Stimulated activated naive CD8-positive, alpha-beta T cell treated with anti-CD3 and anti-CD28 coated beads, Interleukin-15, Interleukin-2, amounts not matched to agents 100 U/mL and 50 U/mL, for 24 hours (primary cell): Measurements from ENCODE around the gene ANO2.
"Not testable (repeated sequence)": the region's sequence is repeated elsewhere in the genome, so short reads cannot be mapped to it uniquely, and the experiment has no call there.

Experiments used
- ATAC-seq: fragments of 150-1000 bp; cut with Tn5 transposase; one replicate; pipeline ENCODE4 v1.10.0; 2021
- DNase-seq: peaks from one replicate; pipeline ENCODE4 v3.0.0; 2021

ANO2 gene

GRCh38 chr12:5887819-5888218 is 57.2 kb downstream of the ANO2 start:
- ATAC-seq, DNase-seq: not testable (repeated sequence)

DNA sequence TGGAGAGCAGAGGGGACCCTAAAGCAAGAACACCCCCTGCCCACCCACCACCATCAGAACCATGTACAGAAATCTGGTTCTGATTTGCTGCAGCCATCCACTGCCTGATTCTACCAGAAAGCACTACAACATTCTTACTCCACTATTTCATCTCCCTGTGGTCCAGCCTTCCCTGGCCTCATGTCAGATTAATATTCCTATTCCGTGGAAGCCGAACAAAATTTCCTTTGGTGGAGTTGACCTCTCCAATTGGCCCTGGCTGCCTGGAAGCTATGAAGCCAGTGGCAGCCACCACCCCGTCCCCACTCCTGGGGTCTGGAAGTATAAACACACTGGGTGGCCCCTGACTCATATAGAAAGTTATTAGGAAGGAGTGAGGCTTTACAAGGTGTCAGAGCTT is 60.2 kb downstream of the ANO2 start:
- ATAC-seq: no peak
- no peak for DNase-seq

DNA sequence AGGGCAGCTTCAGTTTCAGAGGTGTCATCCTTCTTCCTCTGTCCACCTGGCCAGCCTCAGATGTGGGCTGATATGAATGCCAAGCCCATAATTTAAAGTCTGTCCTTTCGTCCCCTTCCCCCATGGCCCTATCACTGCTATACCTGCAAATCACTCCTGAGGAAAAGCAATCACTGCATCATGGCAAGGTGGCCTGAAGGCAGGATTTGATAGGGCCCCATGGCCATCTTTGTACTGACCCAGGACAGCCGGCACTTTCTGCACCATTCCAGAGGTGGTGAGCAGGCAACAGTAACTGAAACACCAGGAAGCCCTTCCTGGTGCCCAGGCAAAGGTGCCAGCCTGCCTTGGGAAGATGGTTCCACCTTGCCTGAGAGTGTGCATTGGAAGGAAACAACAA is 60.8 kb downstream of the ANO2 start:
- no peak for ATAC-seq
- no peak for DNase-seq

DNA sequence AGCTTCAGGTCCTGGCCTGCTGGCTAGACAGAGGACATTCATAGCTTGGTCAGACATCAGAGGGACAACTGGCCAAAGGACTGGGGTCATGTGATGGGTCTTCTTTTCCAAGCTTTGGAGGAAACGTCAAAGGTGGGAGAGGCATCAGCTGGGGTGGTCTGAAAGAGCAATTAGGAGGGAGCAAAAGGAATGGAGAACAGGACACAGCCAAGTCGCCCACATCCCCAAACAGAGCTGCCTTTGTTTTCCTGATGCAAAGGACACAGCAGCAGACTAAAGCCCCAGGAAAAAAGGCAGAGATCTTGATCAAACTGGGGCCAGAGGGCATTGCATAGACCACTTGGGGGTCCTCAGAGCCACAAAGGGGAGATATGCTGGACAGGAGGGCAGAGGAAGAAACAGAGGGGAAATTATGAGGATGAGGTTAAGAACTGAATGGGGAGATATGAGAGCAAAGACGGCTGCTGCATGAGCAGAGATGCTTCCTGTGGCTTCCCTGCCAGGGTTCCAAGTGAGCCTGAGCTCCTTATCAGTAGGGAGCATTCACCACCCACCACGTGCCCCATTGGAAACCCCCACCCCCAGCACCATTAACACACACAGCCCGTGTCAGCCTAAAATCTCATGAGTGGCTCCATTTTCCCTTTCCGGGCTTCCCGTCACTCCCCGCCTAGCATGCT is 62.4 kb downstream of the ANO2 start:
- DNase-seq: no peak

DNA sequence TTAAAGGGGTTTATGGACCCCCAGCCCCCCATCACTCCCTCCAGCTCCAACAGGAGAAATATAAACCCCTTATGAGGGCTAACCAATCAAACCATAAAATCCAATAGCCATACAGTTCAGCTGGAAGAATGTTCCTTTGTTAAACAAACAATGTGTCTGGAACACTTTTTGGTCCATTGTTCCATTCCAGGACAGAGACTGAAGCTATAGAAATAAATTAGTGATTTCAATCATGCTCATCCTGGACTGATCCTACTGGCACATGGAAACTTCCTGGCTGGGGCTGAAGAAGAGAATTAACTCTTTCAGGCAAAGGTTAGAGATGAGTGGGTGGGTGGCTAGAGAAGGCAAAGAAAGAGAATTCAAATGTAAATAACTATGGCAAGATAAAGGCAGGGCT is 63.4 kb downstream of the ANO2 start:
- ATAC-seq: no peak
- DNase-seq: no peak

More for the DNA sequence above, 62.4 kb downstream of the ANO2 start:
- no peak for ATAC-seq

- DNase-seq: no peak
- no peak for ATAC-seq
These were observed 63.9 kb downstream of the ANO2 start for GRCh38 chr12:5881101-5881606.

DNA sequence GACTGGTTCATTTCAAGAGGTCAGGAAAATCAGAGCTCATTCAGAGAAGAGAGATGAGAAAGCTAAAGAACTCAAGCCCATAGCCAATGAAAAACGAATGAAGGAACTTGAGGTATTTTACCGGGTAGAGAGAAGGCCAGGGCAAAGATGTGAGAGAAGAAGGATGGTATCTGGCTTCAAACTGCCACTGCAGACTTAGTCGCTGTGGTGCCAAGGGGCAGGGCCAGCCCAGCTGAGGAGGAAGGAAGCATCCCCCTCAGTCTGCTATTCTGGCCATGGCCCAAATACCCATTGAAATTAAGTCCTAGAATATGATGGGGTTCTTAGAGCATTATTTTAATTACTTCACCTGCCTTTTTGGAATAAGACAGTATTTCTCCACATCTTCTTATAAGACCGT is 69.2 kb downstream of the ANO2 start:
- DNase-seq (no peak), ATAC-seq (no peak)

DNA sequence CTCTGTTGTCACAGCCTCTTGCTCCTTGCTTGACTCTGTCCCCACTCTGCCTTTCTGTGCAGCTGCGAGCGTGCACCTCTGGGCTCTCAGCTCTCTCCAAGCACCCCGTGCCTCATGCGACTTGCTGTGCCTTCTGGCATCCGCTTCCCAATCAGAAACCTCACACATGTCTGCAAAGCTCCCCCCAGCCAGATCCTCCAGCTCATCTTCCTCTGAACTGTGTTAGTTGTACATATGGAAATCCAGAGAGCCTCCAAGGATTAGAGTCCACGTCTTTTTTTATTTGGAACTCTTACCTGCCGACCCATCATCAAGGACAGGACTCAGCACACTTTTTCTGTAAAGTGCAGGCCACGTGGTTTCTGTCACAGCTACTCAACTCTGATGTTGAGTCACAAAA is 70.5 kb downstream of the ANO2 start:
- ATAC-seq (no peak), DNase-seq (no peak)

- ATAC-seq: no peak
- no peak for DNase-seq
These were observed 71.7 kb downstream of the ANO2 start for GRCh38 chr12:5873281-5873919.

DNA sequence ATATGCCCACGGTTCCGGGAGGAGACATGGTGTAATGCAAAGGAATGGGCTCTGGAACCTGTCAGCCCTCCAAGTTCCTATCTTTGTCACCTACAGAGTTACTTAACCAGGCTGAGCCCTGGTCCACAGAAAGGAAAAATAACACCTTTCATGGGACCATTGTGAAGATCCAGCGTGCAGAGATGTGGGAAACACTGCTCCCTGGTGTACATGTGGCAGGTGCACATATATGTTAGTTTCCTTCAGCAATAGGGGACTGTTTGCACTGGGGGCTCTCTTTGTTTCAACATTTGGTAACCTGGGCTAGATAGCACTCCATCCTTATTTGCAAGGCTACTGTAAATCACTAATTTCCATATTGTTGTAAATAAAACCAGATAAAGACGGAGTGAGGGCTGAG is 72.3 kb downstream of the ANO2 start:
- no peak for DNase-seq
- ATAC-seq: no peak

- ATAC-seq (no peak), DNase-seq (no peak)
These were observed 73.3 kb downstream of the ANO2 start for GRCh38 chr12:5871741-5872140.

DNA sequence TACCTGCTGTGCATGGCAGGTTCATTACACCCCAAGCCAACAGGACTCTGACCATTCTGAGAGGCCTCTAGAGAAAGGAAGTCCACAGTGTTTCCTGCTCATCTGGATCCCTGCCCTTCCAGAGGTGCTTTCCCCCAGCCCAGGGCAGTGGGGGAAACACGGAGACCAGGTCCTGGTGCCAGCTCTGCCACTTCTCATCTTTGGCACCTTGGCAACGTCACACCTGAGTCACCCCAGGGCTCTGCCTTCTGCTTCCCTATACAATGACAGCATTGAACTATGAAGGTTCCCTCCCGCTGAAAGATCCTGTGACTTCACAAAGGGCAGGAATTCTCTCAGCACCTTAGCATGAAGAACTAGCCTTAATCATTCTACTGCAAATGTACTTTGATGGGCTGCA is 74.9 kb downstream of the ANO2 start:
- ATAC-seq: no peak
- no peak for DNase-seq

DNA sequence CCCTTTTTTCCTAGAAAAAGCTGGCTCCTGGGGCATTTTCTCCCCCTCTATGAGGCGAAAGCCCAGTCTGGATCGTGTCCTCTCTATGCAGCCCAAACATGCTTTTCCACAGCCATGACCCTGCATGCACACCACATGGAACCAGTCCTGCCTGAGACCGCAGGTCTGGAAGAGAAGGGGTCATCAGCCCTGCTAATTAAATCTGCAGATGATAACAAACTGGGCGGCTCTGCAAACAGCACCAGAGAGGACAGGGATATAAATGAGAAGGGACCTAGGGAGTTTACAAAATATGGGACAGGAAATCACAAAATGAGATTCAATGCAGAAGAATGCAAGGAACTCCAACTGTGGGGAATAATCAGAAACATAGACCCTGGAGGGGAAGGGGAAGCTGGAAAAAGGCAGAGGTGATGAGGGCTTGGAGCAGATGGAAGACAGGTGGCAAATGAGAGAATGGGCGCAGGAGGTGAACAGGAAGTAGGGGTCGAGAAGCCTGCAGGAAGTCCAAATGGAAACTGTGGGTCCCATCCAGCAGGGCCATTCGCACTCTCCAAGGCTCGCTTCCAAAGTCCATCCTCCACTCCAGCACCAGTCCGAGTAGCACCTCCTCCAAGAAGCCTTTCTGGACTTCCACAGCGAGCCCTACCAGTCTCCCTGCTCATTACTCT is 76.3 kb downstream of the ANO2 start:
- ATAC-seq (no peak), DNase-seq (no peak)

GRCh38 chr12:5865397-5865796 is 79.7 kb downstream of the ANO2 start:
- ATAC-seq (no peak), DNase-seq (no peak)

DNA sequence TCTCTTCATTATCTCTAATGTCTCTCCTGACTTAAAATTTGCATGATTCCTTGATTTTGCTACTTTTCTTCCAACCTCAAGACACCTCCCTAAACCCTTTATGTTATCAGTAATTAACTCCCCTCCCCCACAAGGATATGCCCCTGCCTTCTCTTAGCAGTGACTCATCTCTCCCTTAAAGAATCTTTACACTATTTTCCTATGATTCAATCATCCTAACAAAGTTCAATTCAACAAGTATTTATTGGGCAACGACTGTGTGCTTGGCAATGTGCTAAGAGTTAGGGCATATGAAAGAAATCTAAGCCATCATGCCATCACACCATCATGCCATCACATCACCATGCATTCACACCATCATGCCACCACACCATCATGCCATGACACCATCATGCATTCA is 80.1 kb downstream of the ANO2 start:
- no peak for ATAC-seq
- no peak for DNase-seq

DNA sequence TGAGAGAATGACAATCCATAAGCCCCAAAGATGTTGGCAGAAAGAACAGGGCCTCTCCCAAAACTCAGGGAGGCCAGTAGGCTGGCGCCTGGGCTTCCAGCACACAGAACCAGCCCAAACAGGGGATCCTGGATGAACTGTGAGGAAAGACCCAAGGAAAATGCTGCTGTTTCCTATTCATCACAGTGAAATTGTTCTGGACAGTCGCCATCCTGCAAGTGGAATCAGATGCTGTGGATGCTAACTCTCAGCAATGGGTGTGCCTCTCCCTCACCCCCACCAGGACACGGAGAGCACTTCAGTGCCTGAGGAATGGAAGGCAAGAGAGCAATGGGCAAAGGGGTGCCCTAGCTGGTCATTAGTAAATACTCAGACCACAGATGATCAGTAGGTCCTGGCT is 80.8 kb downstream of the ANO2 start:
- DNase-seq (no peak), ATAC-seq (no peak)

DNA sequence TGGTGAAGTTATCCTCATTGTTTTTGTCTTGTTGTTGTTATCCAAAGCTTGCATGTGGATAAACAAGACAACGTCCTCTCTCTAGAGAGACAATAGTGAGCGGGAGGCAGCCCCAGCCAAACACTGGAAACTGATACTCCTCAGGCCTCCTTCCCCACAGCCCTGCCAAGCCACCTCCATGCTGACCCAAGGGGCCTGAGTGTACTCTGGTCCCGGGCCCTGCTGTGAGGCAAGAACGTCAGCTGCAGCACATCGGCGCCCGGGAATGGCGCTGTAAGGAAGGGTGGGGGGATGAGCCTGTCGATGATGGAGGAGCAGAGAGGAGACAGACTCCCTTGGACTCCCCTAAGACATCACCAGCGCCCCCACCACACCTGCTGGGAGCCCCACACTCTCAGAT is 83.6 kb downstream of the ANO2 start:
- DNase-seq (no peak), ATAC-seq (no peak)

GRCh38 chr12:5856692-5857091 is 88.4 kb downstream of the ANO2 start:
- DNase-seq (no peak), ATAC-seq (no peak)

DNA sequence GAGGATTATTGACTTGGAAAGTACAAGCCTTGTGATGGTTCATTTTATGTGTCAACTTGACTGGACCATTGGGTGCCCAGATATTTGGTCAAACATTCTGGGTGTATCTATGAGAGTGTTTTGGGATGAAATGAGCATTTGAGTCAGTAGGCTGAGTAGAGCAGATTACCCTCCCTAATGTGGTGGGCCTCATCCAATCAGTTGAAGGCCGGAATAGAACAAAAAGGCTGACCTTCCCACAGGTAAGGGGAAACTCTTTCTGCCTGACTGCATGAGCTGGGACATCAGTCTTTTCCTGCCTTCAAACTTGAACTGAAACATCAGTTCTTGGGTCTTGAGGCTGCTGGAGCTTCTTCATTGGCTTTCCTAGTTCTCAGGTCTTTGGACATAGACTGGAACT is 98.1 kb downstream of the ANO2 start:
- DNase-seq (no peak), ATAC-seq (no peak)

- ATAC-seq: no peak
- DNase-seq: no peak
These were observed 104.1 kb downstream of the ANO2 start for GRCh38 chr12:5840944-5841343.

DNA sequence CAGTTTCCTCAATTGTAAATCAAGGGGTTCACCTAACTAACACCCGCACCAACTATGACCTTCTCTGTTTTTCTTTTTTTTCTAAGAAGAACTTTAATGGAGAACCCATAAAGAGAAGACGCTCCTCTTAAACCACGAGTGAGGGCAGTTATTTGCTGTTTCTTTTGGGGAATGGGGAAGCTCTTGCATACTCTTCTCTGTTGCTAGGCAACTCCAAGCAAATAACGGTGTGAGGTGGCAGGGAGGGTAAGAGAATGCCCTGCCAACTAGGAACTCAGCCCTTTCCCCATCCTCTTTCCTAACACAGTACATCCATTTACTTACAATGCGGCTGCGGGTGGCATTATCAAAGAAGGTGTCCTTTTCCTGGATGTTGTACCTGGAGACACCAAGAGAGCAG is 114.9 kb downstream of the ANO2 start:
- ATAC-seq (no peak), DNase-seq (no peak)

- no peak for ATAC-seq
- DNase-seq: no peak
These were observed 117.5 kb downstream of the ANO2 start for GRCh38 chr12:5827591-5827990.

DNA sequence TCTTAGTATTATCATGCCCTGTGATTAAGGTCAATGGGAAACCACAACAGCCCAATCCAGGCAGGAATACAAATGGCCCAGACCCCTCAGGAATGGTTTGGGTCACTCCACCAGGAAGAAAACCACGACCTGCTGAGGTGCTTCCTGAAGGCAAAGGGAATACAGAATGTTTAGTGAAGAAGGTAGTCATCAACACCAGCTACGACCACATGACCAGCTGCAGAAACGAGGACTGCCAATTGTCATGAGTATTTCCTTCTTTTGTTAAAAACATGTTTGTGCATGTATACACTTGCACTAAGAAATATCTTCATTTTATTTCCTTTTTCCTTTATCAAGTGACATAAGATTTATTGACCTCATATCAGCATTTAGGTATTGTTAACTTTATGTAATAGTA is 119.3 kb downstream of the ANO2 start:
- not testable (repeated sequence) for ATAC-seq, DNase-seq

DNA sequence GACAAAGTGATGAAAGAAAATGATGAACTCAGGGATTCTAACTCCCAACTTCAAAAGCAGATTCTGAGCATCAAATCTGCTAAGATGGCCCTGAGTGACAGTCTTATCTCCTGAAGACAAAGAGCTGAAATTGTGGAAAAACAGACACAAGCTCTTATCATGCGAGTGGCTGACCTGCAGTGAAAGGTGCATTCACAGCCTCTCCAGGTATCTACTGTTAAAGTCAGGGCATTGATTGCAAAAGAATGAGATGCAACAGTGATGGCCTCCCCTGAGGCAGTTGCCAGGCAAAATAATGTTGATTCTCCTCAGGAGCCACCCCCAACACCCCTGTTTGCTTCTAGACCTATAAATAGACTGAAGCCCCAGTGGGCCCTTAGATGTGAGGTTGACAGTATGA is 126.2 kb downstream of the ANO2 start:
- DNase-seq, ATAC-seq: not testable (repeated sequence)
